H9 (cell line): ENCODE results near the gene DLK1. TPM values are rescaled to one million over a fixed set of nuclear protein-coding genes. Genes with fewer than 3 reads are reported as not detected.

Experiments used
- DNase-seq: peaks from one replicate; pipeline ENCODE4 v3.0.0-alpha.2; 2017
- H2AFZ ChIP-seq: one replicate; pipeline ENCODE4 v1.6.1; 2013; ENCODE audit warnings: mild to moderate bottlenecking, low read length, control low read depth, moderate library complexity
- H2AK5ac ChIP-seq: 2 replicates; pipeline ENCODE4 v1.6.1; 2013; ENCODE audit warnings: low read length, control low read depth, mixed read lengths; ENCODE audit not compliant: insufficient read length
- H2BK120ac ChIP-seq: one replicate; pipeline ENCODE4 v1.6.1; 2013; ENCODE audit warnings: low read depth, mild to moderate bottlenecking, low read length, control low read depth, inconsistent platforms; ENCODE audit not compliant: poor library complexity, severe bottlenecking
- H2BK12ac ChIP-seq: 2 replicates; pipeline ENCODE4 v1.6.1; 2013; ENCODE audit warnings: low read length, control low read depth, mixed read lengths, low read depth; ENCODE audit not compliant: insufficient read length
- H2BK15ac ChIP-seq: 2 replicates; pipeline ENCODE4 v1.6.1; 2013; ENCODE audit warnings: low read depth, low read length, control low read depth
- H2BK20ac ChIP-seq: one replicate; pipeline ENCODE4 v1.6.1; 2013; ENCODE audit warnings: low read depth, mild to moderate bottlenecking, low read length, control low read depth, inconsistent platforms; ENCODE audit not compliant: poor library complexity, severe bottlenecking
- H2BK5ac ChIP-seq: 2 replicates; pipeline ENCODE4 v1.6.1; 2013; ENCODE audit warnings: low read length, control low read depth, mixed read lengths; ENCODE audit not compliant: insufficient read length
- H3K14ac ChIP-seq: 2 replicates; pipeline ENCODE4 v1.6.1; 2013; ENCODE audit warnings: low read length, control low read depth; ENCODE audit not compliant: insufficient read depth
- H3K18ac ChIP-seq: 2 replicates; pipeline ENCODE4 v1.6.1; 2013; ENCODE audit warnings: low read depth, mild to moderate bottlenecking, mixed read lengths, low read length, control low read depth; ENCODE audit not compliant: insufficient read length
- H3K23ac ChIP-seq: 2 replicates; pipeline ENCODE4 v1.6.1; 2013; ENCODE audit warnings: low read length, control low read depth, mixed read lengths, low read depth; ENCODE audit not compliant: insufficient read length
- H3K23me2 ChIP-seq: 2 replicates; pipeline ENCODE4 v1.6.1; 2013; ENCODE audit warnings: low read depth, mild to moderate bottlenecking, mixed read lengths, low read length, control low read depth; ENCODE audit not compliant: insufficient read length, poor library complexity, severe bottlenecking
- H3K27ac ChIP-seq: 2 replicates; pipeline ENCODE4 v1.5.1; 2013; ENCODE audit warnings: low read length, control low read depth, mixed read lengths, low read depth; ENCODE audit not compliant: insufficient read length
- H3K27me3 ChIP-seq: 2 replicates; pipeline ENCODE4 v1.6.1; 2013; ENCODE audit warnings: low read length, control low read depth, inconsistent platforms; ENCODE audit not compliant: insufficient read depth
- H3K4ac ChIP-seq: 2 replicates; pipeline ENCODE4 v1.6.1; 2013; ENCODE audit warnings: low read depth, mild to moderate bottlenecking, control low read depth, inconsistent platforms, low read length, moderate library complexity
- H3K4me1 ChIP-seq: 2 replicates; pipeline ENCODE4 v1.6.1; 2013; ENCODE audit warnings: low read length, control low read depth, inconsistent platforms; ENCODE audit not compliant: insufficient read depth
- H3K4me2 ChIP-seq: 2 replicates; pipeline ENCODE4 v1.6.1; 2013; ENCODE audit warnings: low read length, control low read depth, mixed read lengths; ENCODE audit not compliant: insufficient read length, insufficient read depth
- H3K56ac ChIP-seq: 2 replicates; pipeline ENCODE4 v1.6.1; 2013; ENCODE audit warnings: low read depth, mild to moderate bottlenecking, mixed read lengths, low read length, control low read depth; ENCODE audit not compliant: insufficient read length
- H3K79me1 ChIP-seq: 2 replicates; pipeline ENCODE4 v1.6.1; 2013; ENCODE audit warnings: low read depth, mild to moderate bottlenecking, moderate library complexity, low read length, control low read depth, inconsistent platforms; ENCODE audit not compliant: insufficient read depth, poor library complexity, severe bottlenecking
- H3K79me2 ChIP-seq: 2 replicates; pipeline ENCODE4 v1.6.1; 2013; ENCODE audit warnings: low read length, control low read depth, inconsistent platforms; ENCODE audit not compliant: insufficient read depth
- H3K9ac ChIP-seq: 2 replicates; pipeline ENCODE4 v1.6.1; 2013; ENCODE audit warnings: low read length, control low read depth, mixed read lengths; ENCODE audit not compliant: insufficient read length; ENCODE audit errors: extremely low read depth
- H3K9me3 ChIP-seq: one replicate; pipeline ENCODE4 v1.6.1; 2013; ENCODE audit warnings: low read depth, low read length, inconsistent platforms; ENCODE audit not compliant: control insufficient read depth
- H3T11ph ChIP-seq: one replicate; pipeline ENCODE4 v1.6.1; 2013; ENCODE audit warnings: mild to moderate bottlenecking, low read length, control low read depth, inconsistent platforms
- H4K20me1 ChIP-seq: one replicate; pipeline ENCODE4 v1.6.1; 2013; ENCODE audit not compliant: control insufficient read depth, insufficient read length, insufficient read depth
- H4K5ac ChIP-seq: 2 replicates; pipeline ENCODE4 v1.6.1; 2013; ENCODE audit warnings: low read depth, mild to moderate bottlenecking, mixed read lengths, low read length, control low read depth; ENCODE audit not compliant: insufficient read length
- H4K8ac ChIP-seq: replicated peaks from 2 replicates; pipeline ENCODE4 v1.6.1; 2013; ENCODE audit warnings: low read length, control low read depth, mixed read lengths, low read depth; ENCODE audit not compliant: insufficient read length
- H4K91ac ChIP-seq: 2 replicates; pipeline ENCODE4 v1.6.1; 2013; ENCODE audit warnings: low read depth, mild to moderate bottlenecking, moderate library complexity, mixed read lengths, low read length, control low read depth; ENCODE audit not compliant: insufficient read length
- H3K27ac Mint-ChIP-seq, 3 experiments: 2 replicates in 2 of 3; 3 replicates in 1 of 3; pipeline ENCODE4 v1.8.0; 2020 to 2021; ENCODE audit warnings: mixed read lengths in 3 of 3, mild to moderate bottlenecking in 1 of 3, moderate library complexity in 1 of 3
- H3K27me3 Mint-ChIP-seq: 2 replicates; pipeline ENCODE4 v1.8.0; 2021; ENCODE audit warnings: low read depth, mild to moderate bottlenecking, moderate library complexity, mixed read lengths
- H3K36me3 Mint-ChIP-seq, 3 experiments: 2 replicates in 2 of 3; 3 replicates in 1 of 3; pipeline ENCODE4 v1.8.0; 2020 to 2021; ENCODE audit warnings: low read depth in 3 of 3, mixed read lengths in 3 of 3; ENCODE audit not compliant: insufficient read depth in 1 of 3
- H3K4me1 Mint-ChIP-seq, 2 experiments: 2 replicates each; pipeline ENCODE4 v1.8.0; 2020; ENCODE audit warnings: mixed read lengths in 2 of 2
- H3K4me3 Mint-ChIP-seq, 2 experiments: 2 replicates in 1 of 2; 3 replicates in 1 of 2; pipeline ENCODE4 v1.8.0; 2020 to 2021; ENCODE audit warnings: mild to moderate bottlenecking in 2 of 2, mixed read lengths in 2 of 2, moderate library complexity in 1 of 2
- H3K9me3 Mint-ChIP-seq, 2 experiments: 2 replicates in 1 of 2; 3 replicates in 1 of 2; pipeline ENCODE4 v1.8.0; 2020; ENCODE audit warnings: mild to moderate bottlenecking in 2 of 2, mixed read lengths in 2 of 2, moderate library complexity in 1 of 2
- CTCF ChIP-seq: fragments of 200-600 bp; sonication (generic); conservative IDR thresholded peaks from 3 replicates; pipeline ENCODE4 v1.8.0; 2021; ENCODE audit warnings: antibody characterized with exemption, mild to moderate bottlenecking
- WGBS: extraction: QIAGEN DNeasy Blood & Tissue Kit; methylation state at CpG from one replicate; pipeline ENCODE4 v1.1.7; 2013; ENCODE audit warnings: missing lambda C conversion rate, low lambda C conversion rate, mixed read lengths; ENCODE audit not compliant: insufficient read length; ENCODE audit errors: extremely low coverage; 5-methylcytosine and 5-hydroxymethylcytosine counted together
- total RNA-seq: library from RNA; stranded (reverse); gene quantifications from 2 replicates; pipeline ENCODE4 v1.2.1, GENCODE V29; 2021

DLK1 gene
- total RNA-seq, 1 experiment from 2014 or later, result 2.8 TPM

GRCh38 chr14:100723830-100724437, 2.8 kb upstream of the DLK1 start:
- Mint-ChIP-seq H3K27ac (no peak overlapping the region), H3K36me3 (peaks cover 0 to 4% (median 0%) of the 10 kb centered on the region in 3 experiments; a peak in 3 of 7 replicates), H3K4me1 (peaks cover 17 to 55% of the 10 kb centered on the region in 2 experiments), H3K4me3 (no peak overlapping the region), H3K9me3 (peaks cover 5 to 8% of the 10 kb centered on the region in 2 experiments), H3K27me3 (peaks cover 72% of the 10 kb centered on the region)
- H3K23ac ChIP-seq, result no peak overlapping the region
- no peak overlapping the region for H3K14ac ChIP-seq
- H3K18ac ChIP-seq, result no peak overlapping the region
- no peaks in the 10 kb centered on the region for H3K79me1 ChIP-seq
- no peak overlapping the region for H3K27ac ChIP-seq
- no peak overlapping the region for H4K8ac ChIP-seq
- H3T11ph ChIP-seq, result no peak overlapping the region
- no peak overlapping the region for H3K4ac ChIP-seq
- no peaks in the 10 kb centered on the region for H3K79me2 ChIP-seq
- no peak overlapping the region for H2BK5ac ChIP-seq
- H3K9me3 ChIP-seq, result no peaks in the 10 kb centered on the region
- H2AK5ac ChIP-seq, result no peak overlapping the region
- WGBS, result no CpG with 5 or more reads among the region's 14 CpGs
- H2BK15ac ChIP-seq, result no peak overlapping the region
- H3K23me2 ChIP-seq, result peaks cover 8% of the 10 kb centered on the region
- H3K9ac ChIP-seq, result no peak overlapping the region
- H3K27me3 ChIP-seq, result peaks cover 23% of the 10 kb centered on the region; the same call in 1 of the 2 replicates
- no peak overlapping the region for H3K56ac ChIP-seq
- no peaks in the 10 kb centered on the region for H4K20me1 ChIP-seq
- no peak overlapping the region for H4K5ac ChIP-seq
- no peaks in the 10 kb centered on the region for H3K4me1 ChIP-seq
- no peak overlapping the region for H2BK12ac ChIP-seq
- no peak overlapping the region for H4K91ac ChIP-seq
- H2BK120ac ChIP-seq, result no peak overlapping the region
- TF ChIP-seq CTCF, result no peak
- no peak for DNase-seq
- H2AFZ ChIP-seq, result no peak overlapping the region
- H3K4me2 ChIP-seq, result no peak overlapping the region
- H2BK20ac ChIP-seq, result no peak overlapping the region
